Skeletal muscle tissue (tissue), 5 donors: Measurements from ENCODE around the gene ERCC6L. TPM values are rescaled to one million over a fixed set of nuclear protein-coding genes. Genes with fewer than 3 reads are reported as not detected.
"Not testable (repeated sequence)": the region's sequence is repeated elsewhere in the genome, so short reads cannot be mapped to it uniquely, and the experiment has no call there.

ENCODE experiments used
- H3K27ac ChIP-seq: one replicate; pipeline ENCODE4 v1.7.0; 2013; ENCODE audit warnings: mild to moderate bottlenecking, low read depth, low read length, inconsistent platforms
- H3K27me3 ChIP-seq, 3 donors: one replicate each; pipeline ENCODE4 v1.7.0; 2013; ENCODE audit warnings: low read length in 3 of 3; ENCODE audit not compliant: control insufficient read depth in 3 of 3, insufficient read depth in 3 of 3
- H3K36me3 ChIP-seq, 3 donors: one replicate each; pipeline ENCODE4 v1.7.0; 2013; ENCODE audit warnings: low read length in 3 of 3; ENCODE audit not compliant: control insufficient read depth in 3 of 3, insufficient read depth in 3 of 3
- H3K4me1 ChIP-seq, 3 donors: one replicate each; pipeline ENCODE4 v1.7.0; 2013; ENCODE audit warnings: low read length in 3 of 3, mild to moderate bottlenecking in 3 of 3; ENCODE audit not compliant: control insufficient read depth in 3 of 3, insufficient read depth in 3 of 3
- H3K4me3 ChIP-seq, 3 donors: one replicate each; pipeline ENCODE4 v1.7.0; 2013; ENCODE audit warnings: low read length in 3 of 3
- H3K9ac ChIP-seq, 3 donors: one replicate each; pipeline ENCODE4 v1.7.0; 2013; ENCODE audit warnings: low read length in 3 of 3, mild to moderate bottlenecking in 3 of 3, moderate library complexity in 2 of 3, low read depth in 1 of 3
- H3K9me3 ChIP-seq, 3 donors: one replicate each; pipeline ENCODE4 v1.7.0; 2013; ENCODE audit warnings: low read length in 3 of 3; ENCODE audit not compliant: control insufficient read depth in 3 of 3
- small RNA-seq: library from RNA; depleted of rRNA; stranded (forward); fragments of <200 nt; gene quantifications from one replicate; pipeline ENCODE3, GENCODE V24; 2014
- total RNA-seq: library from RNA; depleted of rRNA; stranded (reverse); fragments of >200 nt; gene quantifications from one replicate; pipeline ENCODE4 v1.2.3, GENCODE V29; 2014
- donor health status: Osteomylitis.

Gene ERCC6L
- total RNA-seq, 1 donor from 2014 or later: 0.52 TPM

- Histone ChIP-seq H3K9ac (no peak overlapping the region), H3K36me3 (no peaks in the 10 kb centered on the region), H3K27me3 (no peaks in the 10 kb centered on the region), H3K27ac (no peak overlapping the region), H3K4me3 (no peak overlapping the region), H3K4me1 (peaks cover 0 to 5% (median 4%) of the 10 kb centered on the region in 3 donors), H3K9me3 (no peaks in the 10 kb centered on the region)
These were observed 61.8 kb downstream of the ERCC6L start for GRCh38 chrX:72176981-72177380.

GRCh38 chrX:72176289-72176688, 62.5 kb downstream of the ERCC6L start:
- H3K9me3 ChIP-seq, H3K4me1 ChIP-seq, H3K27ac ChIP-seq, H3K4me3 ChIP-seq, H3K27me3 ChIP-seq, H3K9ac ChIP-seq, H3K36me3 ChIP-seq: not testable (repeated sequence)

DNA sequence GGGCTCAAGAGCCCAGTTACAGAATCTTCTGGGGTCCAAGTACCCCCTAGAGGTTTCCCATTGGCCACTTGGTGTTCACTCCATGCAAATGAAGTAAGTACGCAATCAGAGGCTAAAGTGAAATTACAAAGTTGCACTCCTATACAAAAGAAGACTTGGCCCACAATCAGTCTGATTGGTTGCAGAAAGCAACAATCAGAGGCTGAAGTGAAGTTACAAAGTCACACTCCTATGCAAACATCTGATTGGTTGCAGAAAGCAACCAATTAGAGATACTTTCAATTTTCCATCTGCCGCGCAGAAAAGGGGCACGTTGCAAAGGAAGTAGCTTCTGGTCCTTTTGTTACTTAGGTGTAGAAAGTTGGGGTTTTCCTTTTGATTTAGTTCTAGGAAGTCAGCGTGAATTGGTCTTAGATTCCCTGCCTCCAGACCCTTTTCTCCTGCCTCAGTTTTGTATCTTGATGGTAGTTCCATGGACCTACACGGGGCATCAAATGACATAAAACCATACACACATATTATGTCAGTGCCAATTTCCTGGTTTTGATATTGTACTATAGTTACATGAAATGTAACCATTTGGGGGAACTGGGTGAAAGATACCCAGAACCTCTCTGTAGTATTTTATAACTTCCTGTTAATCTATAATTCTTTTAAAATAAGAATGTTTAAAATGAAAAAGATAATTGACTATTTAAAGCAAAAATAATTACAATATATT, 69.7 kb downstream of the ERCC6L start:
- Histone ChIP-seq H3K9me3 (no peaks in the 10 kb centered on the region), H3K36me3 (no peaks in the 10 kb centered on the region), H3K4me1 (no peaks in the 10 kb centered on the region), H3K4me3 (peak overlapping the region in 1 of 3 donors; percentile 30), H3K9ac (no peak overlapping the region), H3K27me3 (no peaks in the 10 kb centered on the region), H3K27ac (no peak overlapping the region)

DNA sequence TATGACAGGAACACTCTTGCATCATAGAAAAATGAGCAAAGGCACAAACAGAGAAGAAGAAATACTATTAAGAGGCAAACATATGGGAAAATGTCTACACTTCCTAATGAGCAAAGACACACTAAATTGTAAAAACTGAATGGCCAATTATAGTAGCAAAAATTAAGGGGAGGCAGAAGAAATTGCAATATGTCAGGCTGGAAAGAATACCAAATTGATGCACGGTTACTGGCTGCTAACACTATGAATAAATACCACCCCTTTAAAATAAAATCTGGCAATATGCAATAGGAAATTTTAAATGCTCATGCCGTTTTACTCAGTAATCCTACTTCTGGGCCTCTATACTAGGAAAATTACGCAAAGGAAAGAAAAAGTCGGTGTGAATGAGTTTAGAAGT, 73.3 kb downstream of the ERCC6L start:
- no peak overlapping the region for H3K27ac ChIP-seq
- no peak overlapping the region for H3K9ac ChIP-seq
- H3K4me1 ChIP-seq: no peaks in the 10 kb centered on the region
- H3K27me3 ChIP-seq: no peaks in the 10 kb centered on the region
- no peaks in the 10 kb centered on the region for H3K36me3 ChIP-seq
- no peaks in the 10 kb centered on the region for H3K9me3 ChIP-seq
- H3K4me3 ChIP-seq: no peak overlapping the region

DNA sequence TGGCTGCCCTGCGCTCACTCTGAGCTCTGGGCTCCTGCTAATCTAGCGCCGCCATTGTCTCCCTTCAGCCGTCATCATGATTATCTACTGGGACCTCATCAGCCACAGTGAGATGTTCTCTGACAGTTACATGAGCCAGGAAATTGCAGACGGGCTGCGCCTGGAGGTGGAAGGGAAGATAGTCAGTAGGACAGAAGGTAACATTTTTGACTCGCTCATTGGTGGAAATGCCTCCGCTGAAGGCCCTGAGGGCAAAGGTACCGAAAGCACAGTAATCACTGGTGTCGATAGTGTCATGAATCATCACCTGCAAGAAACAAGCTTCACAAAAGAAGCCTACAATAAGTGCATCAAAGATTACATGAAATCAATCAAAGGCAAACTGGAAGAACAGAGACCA, 79.1 kb downstream of the ERCC6L start:
- Histone ChIP-seq H3K36me3 (no peaks in the 10 kb centered on the region), H3K27ac (no peak overlapping the region), H3K9ac (no peak overlapping the region), H3K27me3 (peaks cover 0 to 4% (median 0%) of the 10 kb centered on the region in 3 donors), H3K9me3 (no peaks in the 10 kb centered on the region), H3K4me1 (no peaks in the 10 kb centered on the region), H3K4me3 (no peak overlapping the region)

GRCh38 chrX:72158773-72159172, 80.1 kb downstream of the ERCC6L start:
- H3K4me3 ChIP-seq: no peak overlapping the region
- H3K27me3 ChIP-seq: peaks cover 0 to 4% (median 0%) of the 10 kb centered on the region in 3 donors
- no peaks in the 10 kb centered on the region for H3K4me1 ChIP-seq
- no peaks in the 10 kb centered on the region for H3K9me3 ChIP-seq
- no peak overlapping the region for H3K9ac ChIP-seq
- no peaks in the 10 kb centered on the region for H3K36me3 ChIP-seq
- H3K27ac ChIP-seq: no peak overlapping the region

Small RNA genes lying within 50 kb of the gene (small RNA-seq; reads per million reads assigned to genes)
- gene RF00019: not detected

Other genes with a start within 250 kb of the ERCC6L start
- 3.1 TPM for gene RTL5, start 107.1 kb downstream of the ERCC6L start, total RNA-seq
- gene PIN4, start 57.3 kb downstream of the ERCC6L start, total RNA-seq: 13.0 TPM
- gene RPS4X, start 38.2 kb upstream of the ERCC6L start, total RNA-seq: 1,533 TPM
- gene CITED1, start 66.9 kb upstream of the ERCC6L start, total RNA-seq: 18.8 TPM